CD14-positive monocyte (primary cell): ENCODE data around the gene TRIM15. TPM values are rescaled to one million over a fixed set of nuclear protein-coding genes. Genes with fewer than 3 reads are reported as not detected.

ENCODE experiments used
- DNase-seq, 3 donors: peaks; one replicate each; pipeline ENCODE4 v3.0.0-alpha.2; 2011 to 2022
- H2AFZ ChIP-seq: 2 replicates; pipeline ENCODE4 v1.6.0; 2012; ENCODE audit warnings: mild to moderate bottlenecking, low read depth, low read length, inconsistent platforms; ENCODE audit not compliant: insufficient read depth, poor library complexity, severe bottlenecking
- H3K27ac ChIP-seq, 2 donors: 1 replicate in 1 of 2; 2 replicates in 1 of 2; pipeline ENCODE4 v1.5.1; 2012 to 2013; ENCODE audit warnings: low read length in 2 of 2, control low read depth in 1 of 2, inconsistent platforms in 1 of 2, low read depth in 1 of 2, mild to moderate bottlenecking in 1 of 2
- H3K27me3 ChIP-seq, 2 donors: one replicate each; pipeline versions ENCODE4 v1.6.0 to v1.6.1; 2011 to 2013; ENCODE audit warnings: low read length in 2 of 2; ENCODE audit not compliant: control insufficient read depth in 2 of 2, insufficient read depth in 2 of 2
- H3K36me3 ChIP-seq, 2 donors: replicated peaks in 1 of 2; 1 replicate in 1 of 2; 2 replicates in 1 of 2; pipeline versions ENCODE4 v1.5.1 to v1.6.1; 2012 to 2013; ENCODE audit warnings: low read length in 2 of 2, control low read depth in 1 of 2, inconsistent platforms in 1 of 2, mild to moderate bottlenecking in 1 of 2; ENCODE audit not compliant: insufficient read depth in 2 of 2, control insufficient read depth in 1 of 2
- H3K4me1 ChIP-seq, 2 donors: 1 replicate in 1 of 2; 2 replicates in 1 of 2; pipeline versions ENCODE4 v1.5.1 to v1.6.1; 2012 to 2013; ENCODE audit warnings: low read length in 2 of 2, control low read depth in 1 of 2, inconsistent platforms in 1 of 2, mild to moderate bottlenecking in 1 of 2, moderate library complexity in 1 of 2; ENCODE audit not compliant: insufficient read depth in 2 of 2, control insufficient read depth in 1 of 2
- H3K4me2 ChIP-seq: replicated peaks from 2 replicates; pipeline ENCODE3; 2012; ENCODE audit warnings: low read length, moderate library complexity, mild to moderate bottlenecking; ENCODE audit not compliant: poor library complexity, severe bottlenecking; ENCODE audit errors: extremely low read depth
- H3K4me3 ChIP-seq, 3 experiments: fragments of 200-600 bp in 1 of 3; sonication (generic) in 1 of 3; replicated peaks in 1 of 3; 1 replicate in 2 of 3; 2 replicates in 1 of 3; pipeline ENCODE4 v1.5.1; 2011 to 2013; ENCODE audit warnings: low read length in 3 of 3, mild to moderate bottlenecking in 3 of 3, control low read depth in 2 of 3, low read depth in 2 of 3, inconsistent platforms in 1 of 3, moderate library complexity in 1 of 3
- H3K79me2 ChIP-seq: 2 replicates; pipeline ENCODE4 v1.6.0; 2012; ENCODE audit warnings: mild to moderate bottlenecking, control low read depth, inconsistent platforms, low read length, moderate library complexity; ENCODE audit not compliant: insufficient read depth
- H3K9ac ChIP-seq: 2 replicates; pipeline ENCODE4 v1.6.0; 2017; ENCODE audit warnings: low read length, mild to moderate bottlenecking; ENCODE audit not compliant: insufficient read depth, poor library complexity, severe bottlenecking
- H3K9me3 ChIP-seq, 2 donors: replicated peaks in 1 of 2; 1 replicate in 1 of 2; 2 replicates in 1 of 2; pipeline versions ENCODE4 v1.5.1 to v1.6.1; 2012 to 2013; ENCODE audit warnings: low read length in 2 of 2, control low read depth in 1 of 2; ENCODE audit not compliant: control insufficient read depth in 1 of 2, insufficient read depth in 1 of 2
- H4K20me1 ChIP-seq: 2 replicates; pipeline ENCODE4 v1.6.0; 2012; ENCODE audit warnings: mild to moderate bottlenecking, low read length, control low read depth, moderate library complexity; ENCODE audit not compliant: insufficient read depth
- H3K27ac Mint-ChIP-seq, 7 donors: one replicate each; pipeline ENCODE4 v1.8.0; 2020; ENCODE audit warnings: mild to moderate bottlenecking in 7 of 7, mixed read lengths in 7 of 7, moderate library complexity in 6 of 7, inconsistent platforms in 2 of 7
- H3K27me3 Mint-ChIP-seq, 3 donors: one replicate each; pipeline ENCODE4 v1.8.0; 2021 to 2022; ENCODE audit warnings: low read depth in 3 of 3, mild to moderate bottlenecking in 3 of 3, mixed read lengths in 3 of 3, moderate library complexity in 3 of 3, inconsistent platforms in 1 of 3
- H3K36me3 Mint-ChIP-seq, 2 donors: one replicate each; pipeline ENCODE4 v1.8.0; 2020; ENCODE audit warnings: mixed read lengths in 2 of 2, inconsistent platforms in 1 of 2, mild to moderate bottlenecking in 1 of 2
- H3K4me1 Mint-ChIP-seq: one replicate; pipeline ENCODE4 v1.8.0; 2020; ENCODE audit warnings: mild to moderate bottlenecking, mixed read lengths
- H3K4me3 Mint-ChIP-seq, 2 donors: one replicate each; pipeline ENCODE4 v1.8.0; 2020; ENCODE audit warnings: mild to moderate bottlenecking in 2 of 2, mixed read lengths in 2 of 2, moderate library complexity in 1 of 2
- H3K9me3 Mint-ChIP-seq, 7 donors: one replicate each; pipeline ENCODE4 v1.8.0; 2020 to 2022; ENCODE audit warnings: mixed read lengths in 7 of 7, mild to moderate bottlenecking in 6 of 7, moderate library complexity in 6 of 7, inconsistent platforms in 2 of 7
- CTCF ChIP-seq: fragments of 200-600 bp; IDR thresholded peaks from one replicate; pipeline ENCODE4 v1.8.0; 2022; ENCODE audit warnings: antibody characterized with exemption, mild to moderate bottlenecking
- WGBS: methylation state at CpG from one replicate; pipeline ENCODE4 v1.1.5; 2013; ENCODE audit warnings: missing lambda C conversion rate; ENCODE audit not compliant: insufficient coverage; 5-methylcytosine and 5-hydroxymethylcytosine counted together
- intact Hi-C, 2 donors: fragments of 100-400 bp; cut with micrococcal nuclease; formaldehyde crosslinking; loops; one replicate each; pipeline versions ENCODE4 v1.15.0 to v1.15.1; 2023
- polyA plus RNA-seq, 3 donors: library from polyadenylated mRNA; depleted of rRNA in 1 of 3; unstranded in 2 of 3; stranded (reverse) in 1 of 3; fragments of 300-500 nt in 2 of 3; fragments of >200 nt in 1 of 3; fragmentation: Illumina TruSeq in 2 of 3; gene quantifications; 1 replicate in 2 of 3; 2 replicates in 1 of 3; pipeline ENCODE4 v1.2.3, GENCODE V29; 2012 to 2021

The TRIM15 gene
- polyA plus RNA-seq, 3 donors = not detected

DNA sequence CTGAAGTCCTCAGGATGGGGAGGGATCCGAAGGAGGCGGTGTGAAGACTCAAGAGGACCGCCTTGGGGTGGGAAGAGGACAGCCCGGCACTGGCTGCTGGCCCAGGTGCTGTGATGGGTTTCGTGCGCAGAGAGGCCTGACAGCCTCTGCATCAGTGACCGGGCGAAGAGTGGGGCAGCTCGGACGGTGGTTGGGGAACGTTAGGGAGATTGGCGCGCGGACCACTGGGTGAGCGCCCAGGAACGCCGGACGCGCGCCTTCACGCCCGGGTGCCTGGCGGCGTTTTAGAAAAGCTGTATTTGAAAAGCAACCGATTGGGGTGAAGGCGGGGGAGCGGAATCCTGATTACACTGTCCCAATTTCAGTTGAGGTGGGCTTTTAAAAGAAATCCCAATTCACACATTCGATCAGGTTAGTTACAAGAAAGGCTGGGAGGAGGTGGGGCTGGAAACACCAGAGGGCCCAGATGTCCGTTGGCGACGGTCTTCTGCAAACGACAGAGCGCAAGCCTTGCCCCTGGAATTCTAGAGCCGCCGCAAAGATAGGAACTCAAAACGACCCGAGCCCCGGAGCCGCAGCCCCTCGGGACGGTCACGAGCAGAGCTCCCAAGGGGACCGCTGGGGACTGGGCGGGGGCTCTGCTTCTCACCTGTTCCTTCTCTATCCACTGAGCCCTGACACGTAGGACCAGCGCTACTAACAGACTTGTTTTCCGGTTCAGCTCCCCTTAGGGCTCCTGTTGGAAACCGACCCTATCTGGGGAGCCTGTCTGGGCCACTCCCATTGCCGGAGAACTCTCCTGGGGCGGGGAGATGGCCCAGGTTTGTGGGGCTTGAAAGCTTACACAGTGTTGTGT, 35.9 kb upstream of the TRIM15 start:
- peak overlapping the region; percentile 9 for H2AFZ ChIP-seq
- H3K4me1 ChIP-seq = peaks cover 3 to 8% of the 10 kb centered on the region in 2 donors
- H3K79me2 ChIP-seq = no peaks in the 10 kb centered on the region
- no peak overlapping the region for H3K9ac ChIP-seq
- Mint-ChIP-seq H3K36me3 (peaks cover 0 to 2% of the 10 kb centered on the region in 2 donors), H3K4me3 (peak overlapping the region in 1 of 2 donors; percentile 84), H3K4me1 (peaks cover 17% of the 10 kb centered on the region), H3K27me3 (peaks cover 60 to 75% (median 60%) of the 10 kb centered on the region in 3 donors), H3K9me3 (peaks cover 0 to 7% (median 2%) of the 10 kb centered on the region in 7 donors), H3K27ac (peak overlapping the region in 1 of 7 donors; percentile 38)
- no peak for DNase-seq
- no peak overlapping the region for H3K4me3 ChIP-seq
- H3K36me3 ChIP-seq = no peaks in the 10 kb centered on the region
- no peak for TF ChIP-seq CTCF
- no peak overlapping the region for H3K27ac ChIP-seq
- 35% methylated on average over 43 of the region's 50 CpGs for WGBS
- H3K27me3 ChIP-seq = peaks cover 40 to 69% of the 10 kb centered on the region in 2 donors
- intact Hi-C loops = loop anchor here in 1 of 2 donors (2.0 kb wide), 1 partner anchor 25 kb away; no protein-coding TSS in a partner anchor
- H3K9me3 ChIP-seq = peaks cover 0 to 9% of the 10 kb centered on the region in 2 donors
- H3K4me2 ChIP-seq = no peak overlapping the region
- H4K20me1 ChIP-seq = no peaks in the 10 kb centered on the region

- peaks cover 0 to 7% (median 2%) of the 10 kb centered on the region in 7 donors for H3K9me3 Mint-ChIP-seq
- Histone ChIP-seq H3K4me3 (no peak overlapping the region), H3K27me3 (peaks cover 46 to 78% of the 10 kb centered on the region in 2 donors), H3K79me2 (no peaks in the 10 kb centered on the region), H2AFZ (no peak overlapping the region), H3K4me2 (no peak overlapping the region), H3K27ac (no peak overlapping the region), H3K4me1 (peaks cover 3 to 8% of the 10 kb centered on the region in 2 donors), H3K36me3 (no peaks in the 10 kb centered on the region), H3K9me3 (peaks cover 0 to 9% of the 10 kb centered on the region in 2 donors), H3K9ac (no peak overlapping the region), H4K20me1 (no peaks in the 10 kb centered on the region)
- H3K4me3 Mint-ChIP-seq = peak overlapping the region in 1 of 2 donors; percentile 81
- peak in 2 of 3 donors; percentile 13 to 21 for DNase-seq
- intact Hi-C loops = loop anchor here (2.0 kb wide), 1 partner anchor 27 kb away; no protein-coding TSS in a partner anchor
- WGBS = 50% methylated on average over 1 of the region's 10 CpGs
- no peak for TF ChIP-seq CTCF
- H3K4me1 Mint-ChIP-seq = peaks cover 15% of the 10 kb centered on the region
- H3K36me3 Mint-ChIP-seq = peaks cover 0 to 2% of the 10 kb centered on the region in 2 donors
- H3K27me3 Mint-ChIP-seq = peaks cover 66 to 74% (median 70%) of the 10 kb centered on the region in 3 donors
- H3K27ac Mint-ChIP-seq = peak overlapping the region in 1 of 7 donors; percentile 16
These were observed 33.8 kb upstream of the TRIM15 start for GRCh38 chr6:30129265-30130178.
